Duodenal mucosa (tissue), 2 donors: Measurements from ENCODE around the gene RNF215.

ENCODE experiments used
- H3K27ac ChIP-seq: one replicate; pipeline ENCODE4 v1.7.0; 2013; ENCODE audit warnings: low read depth, low read length
- H3K27me3 ChIP-seq, 2 donors: one replicate each; pipeline ENCODE4 v1.7.0; 2013; ENCODE audit warnings: low read length in 2 of 2, control low read depth in 1 of 2; ENCODE audit not compliant: insufficient read depth in 2 of 2, control insufficient read depth in 1 of 2
- H3K36me3 ChIP-seq, 2 donors: one replicate each; pipeline ENCODE4 v1.7.0; 2013; ENCODE audit warnings: low read length in 2 of 2, control low read depth in 1 of 2; ENCODE audit not compliant: insufficient read depth in 2 of 2, control insufficient read depth in 1 of 2
- H3K4me1 ChIP-seq, 2 donors: one replicate each; pipeline ENCODE4 v1.7.0; 2013; ENCODE audit warnings: low read length in 2 of 2, control low read depth in 1 of 2; ENCODE audit not compliant: insufficient read depth in 2 of 2, control insufficient read depth in 1 of 2
- H3K4me3 ChIP-seq, 2 donors: one replicate each; pipeline ENCODE4 v1.7.0; 2013; ENCODE audit warnings: low read length in 2 of 2, low read depth in 1 of 2
- H3K9ac ChIP-seq, 2 donors: one replicate each; pipeline ENCODE4 v1.7.0; 2013; ENCODE audit warnings: low read length in 2 of 2, low read depth in 1 of 2
- H3K9me3 ChIP-seq, 2 donors: one replicate each; pipeline ENCODE4 v1.7.0; 2013; ENCODE audit warnings: low read length in 2 of 2, control low read depth in 1 of 2; ENCODE audit not compliant: control insufficient read depth in 1 of 2

Gene RNF215

GRCh38 chr22:30427871-30428270, 40.7 kb upstream of the RNF215 start:
- H3K4me3 ChIP-seq, result no peak overlapping the region
- no peak overlapping the region for H3K27ac ChIP-seq
- H3K27me3 ChIP-seq, result no peaks in the 10 kb centered on the region
- H3K36me3 ChIP-seq, result peaks cover 0 to 11% of the 10 kb centered on the region in 2 donors
- H3K9ac ChIP-seq, result no peak overlapping the region
- H3K9me3 ChIP-seq, result no peaks in the 10 kb centered on the region
- H3K4me1 ChIP-seq, result peaks cover 20 to 34% of the 10 kb centered on the region in 2 donors

- Histone ChIP-seq H3K9me3 (no peaks in the 10 kb centered on the region), H3K4me1 (peaks cover 31 to 46% of the 10 kb centered on the region in 2 donors), H3K4me3 (peak overlapping the region; percentile 74 to 82), H3K27ac (peak overlapping the region; percentile 65), H3K27me3 (no peaks in the 10 kb centered on the region), H3K9ac (peak overlapping the region; percentile 70 to 76), H3K36me3 (peaks cover 0 to 11% of the 10 kb centered on the region in 2 donors)
Observed at GRCh38 chr22:30426388-30427353, 39.5 kb upstream of the RNF215 start.

- Histone ChIP-seq H3K4me1 (peaks cover 39 to 54% of the 10 kb centered on the region in 2 donors), H3K27me3 (no peaks in the 10 kb centered on the region), H3K27ac (peak within 1 kb of the TSS; percentile 65), H3K4me3 (peak within 1 kb of the TSS; percentile 74 to 82), H3K36me3 (peaks cover 0 to 11% of the 10 kb centered on the region in 2 donors), H3K9ac (peak within 1 kb of the TSS; percentile 90 to 92), H3K9me3 (no peaks in the 10 kb centered on the region)
Observed at GRCh38 chr22:30425616-30426387, 38.6 kb upstream of the RNF215 start, which contains the start of gene MTFP1. TSS of gene MTFP1 (plus strand) at chr22:30425768. CDS start at chr22:30425880, 112 bp downstream.

GRCh38 chr22:30425327-30425615, 38.1 kb upstream of the RNF215 start:
- Histone ChIP-seq H3K9me3 (no peaks in the 10 kb centered on the region), H3K4me1 (peaks cover 45 to 60% of the 10 kb centered on the region in 2 donors), H3K27me3 (no peaks in the 10 kb centered on the region), H3K36me3 (peaks cover 3 to 15% of the 10 kb centered on the region in 2 donors), H3K27ac (no peak overlapping the region), H3K4me3 (peak overlapping the region; percentile 74 to 82), H3K9ac (peak overlapping the region; percentile 76 to 92)

GRCh38 chr22:30424534-30425326, 37.5 kb upstream of the RNF215 start:
- H3K9me3 ChIP-seq, result no peaks in the 10 kb centered on the region
- H3K27me3 ChIP-seq, result no peaks in the 10 kb centered on the region
- peak overlapping the region; percentile 96 for H3K27ac ChIP-seq
- H3K4me3 ChIP-seq, result peak overlapping the region; percentile 74 to 82
- H3K9ac ChIP-seq, result peak overlapping the region; percentile 90 to 92
- peaks cover 4 to 16% of the 10 kb centered on the region in 2 donors for H3K36me3 ChIP-seq
- peaks cover 48 to 63% of the 10 kb centered on the region in 2 donors for H3K4me1 ChIP-seq

GRCh38 chr22:30423959-30424533, 36.8 kb upstream of the RNF215 start:
- Histone ChIP-seq H3K27me3 (no peaks in the 10 kb centered on the region), H3K9me3 (no peaks in the 10 kb centered on the region), H3K4me1 (peaks cover 49 to 66% of the 10 kb centered on the region in 2 donors), H3K4me3 (peak overlapping the region; percentile 74 to 83), H3K36me3 (peaks cover 4 to 16% of the 10 kb centered on the region in 2 donors), H3K9ac (peak overlapping the region; percentile 92 to 97), H3K27ac (peak overlapping the region; percentile 96)

- Histone ChIP-seq H3K27ac (peak overlapping the region; percentile 96), H3K4me3 (peak overlapping the region; percentile 74 to 83), H3K9ac (peak overlapping the region; percentile 92 to 97), H3K36me3 (peaks cover 4 to 12% of the 10 kb centered on the region in 2 donors), H3K4me1 (peaks cover 55 to 71% of the 10 kb centered on the region in 2 donors), H3K27me3 (no peaks in the 10 kb centered on the region), H3K9me3 (no peaks in the 10 kb centered on the region)
Observed at GRCh38 chr22:30423301-30423958, 36.2 kb upstream of the RNF215 start.

GRCh38 chr22:30422481-30423300, 35.5 kb upstream of the RNF215 start:
- peak overlapping the region; percentile 92 to 97 for H3K9ac ChIP-seq

More at GRCh38 chr22:30422481-30423300, 35.5 kb upstream of the RNF215 start:
- peak overlapping the region; percentile 96 for H3K27ac ChIP-seq
- peak overlapping the region; percentile 74 to 83 for H3K4me3 ChIP-seq
- H3K9me3 ChIP-seq, result no peaks in the 10 kb centered on the region
- H3K27me3 ChIP-seq, result no peaks in the 10 kb centered on the region
- peaks cover 5 to 12% of the 10 kb centered on the region in 2 donors for H3K36me3 ChIP-seq
- H3K4me1 ChIP-seq, result peaks cover 62 to 73% of the 10 kb centered on the region in 2 donors
